Breast epithelium (tissue), 3 donors: ENCODE data around the gene MAD1L1.

Source experiments
- POLR2A ChIP-seq: fragments of 450-650 bp; IDR thresholded peaks from one replicate; pipeline ENCODE4 v1.6.1; 2016; ENCODE audit warnings: antibody characterized with exemption, mild to moderate bottlenecking, moderate library complexity
- TF ChIP-seq, protein P1 (sequence below), 3 donors: fragments of 450-650 bp; IDR thresholded peaks; one replicate each; pipeline ENCODE4 v1.5.1; 2016 to 2017; ENCODE audit warnings: antibody characterized with exemption in 3 of 3, mild to moderate bottlenecking in 3 of 3, moderate library complexity in 3 of 3

DNA sequence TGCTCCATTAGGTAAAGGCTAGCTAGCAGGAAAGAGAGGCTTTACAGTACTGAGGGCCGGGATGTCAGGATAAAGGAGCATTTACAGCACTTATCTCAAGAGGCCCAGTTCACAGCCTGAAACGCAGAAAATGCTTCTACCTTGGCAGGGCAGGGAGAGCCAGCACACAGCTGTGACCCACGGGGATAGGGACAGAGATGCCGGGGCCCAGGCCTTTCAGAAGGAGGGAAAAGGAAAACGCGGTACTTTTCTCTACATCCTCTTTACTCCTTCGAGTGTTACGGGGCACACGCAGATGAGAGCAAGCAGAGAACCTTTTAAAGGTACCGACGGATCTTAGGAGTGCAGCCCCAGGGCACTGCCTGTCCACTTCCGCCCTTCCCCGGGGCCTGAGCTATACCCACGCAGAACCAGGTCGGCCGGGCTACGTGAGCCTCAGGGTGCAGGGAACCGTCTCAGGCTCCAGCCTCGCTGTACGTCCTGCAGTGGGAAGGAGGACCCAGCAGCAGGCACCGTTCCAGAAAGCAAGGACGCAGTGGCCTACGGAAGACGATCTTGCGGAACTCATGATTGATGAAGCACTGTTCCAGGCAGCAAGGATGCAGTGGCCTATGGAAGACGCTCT lies 330.4 kb downstream of the MAD1L1 start:
- TF ChIP-seq, protein P1, sequence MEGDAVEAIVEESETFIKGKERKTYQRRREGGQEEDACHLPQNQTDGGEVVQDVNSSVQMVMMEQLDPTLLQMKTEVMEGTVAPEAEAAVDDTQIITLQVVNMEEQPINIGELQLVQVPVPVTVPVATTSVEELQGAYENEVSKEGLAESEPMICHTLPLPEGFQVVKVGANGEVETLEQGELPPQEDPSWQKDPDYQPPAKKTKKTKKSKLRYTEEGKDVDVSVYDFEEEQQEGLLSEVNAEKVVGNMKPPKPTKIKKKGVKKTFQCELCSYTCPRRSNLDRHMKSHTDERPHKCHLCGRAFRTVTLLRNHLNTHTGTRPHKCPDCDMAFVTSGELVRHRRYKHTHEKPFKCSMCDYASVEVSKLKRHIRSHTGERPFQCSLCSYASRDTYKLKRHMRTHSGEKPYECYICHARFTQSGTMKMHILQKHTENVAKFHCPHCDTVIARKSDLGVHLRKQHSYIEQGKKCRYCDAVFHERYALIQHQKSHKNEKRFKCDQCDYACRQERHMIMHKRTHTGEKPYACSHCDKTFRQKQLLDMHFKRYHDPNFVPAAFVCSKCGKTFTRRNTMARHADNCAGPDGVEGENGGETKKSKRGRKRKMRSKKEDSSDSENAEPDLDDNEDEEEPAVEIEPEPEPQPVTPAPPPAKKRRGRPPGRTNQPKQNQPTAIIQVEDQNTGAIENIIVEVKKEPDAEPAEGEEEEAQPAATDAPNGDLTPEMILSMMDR (IDR thresholded peaks at IDR 0.05) = no peak
- TF ChIP-seq POLR2A = no peak
